Measurements from ENCODE around the gene PLSCR4.
"Not testable (repeated sequence)": the region's sequence is repeated elsewhere in the genome, so short reads cannot be mapped to it uniquely, and the experiment has no call there.

Gene PLSCR4, protein sequence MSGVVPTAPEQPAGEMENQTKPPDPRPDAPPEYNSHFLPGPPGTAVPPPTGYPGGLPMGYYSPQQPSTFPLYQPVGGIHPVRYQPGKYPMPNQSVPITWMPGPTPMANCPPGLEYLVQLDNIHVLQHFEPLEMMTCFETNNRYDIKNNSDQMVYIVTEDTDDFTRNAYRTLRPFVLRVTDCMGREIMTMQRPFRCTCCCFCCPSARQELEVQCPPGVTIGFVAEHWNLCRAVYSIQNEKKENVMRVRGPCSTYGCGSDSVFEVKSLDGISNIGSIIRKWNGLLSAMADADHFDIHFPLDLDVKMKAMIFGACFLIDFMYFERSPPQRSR

DNA sequence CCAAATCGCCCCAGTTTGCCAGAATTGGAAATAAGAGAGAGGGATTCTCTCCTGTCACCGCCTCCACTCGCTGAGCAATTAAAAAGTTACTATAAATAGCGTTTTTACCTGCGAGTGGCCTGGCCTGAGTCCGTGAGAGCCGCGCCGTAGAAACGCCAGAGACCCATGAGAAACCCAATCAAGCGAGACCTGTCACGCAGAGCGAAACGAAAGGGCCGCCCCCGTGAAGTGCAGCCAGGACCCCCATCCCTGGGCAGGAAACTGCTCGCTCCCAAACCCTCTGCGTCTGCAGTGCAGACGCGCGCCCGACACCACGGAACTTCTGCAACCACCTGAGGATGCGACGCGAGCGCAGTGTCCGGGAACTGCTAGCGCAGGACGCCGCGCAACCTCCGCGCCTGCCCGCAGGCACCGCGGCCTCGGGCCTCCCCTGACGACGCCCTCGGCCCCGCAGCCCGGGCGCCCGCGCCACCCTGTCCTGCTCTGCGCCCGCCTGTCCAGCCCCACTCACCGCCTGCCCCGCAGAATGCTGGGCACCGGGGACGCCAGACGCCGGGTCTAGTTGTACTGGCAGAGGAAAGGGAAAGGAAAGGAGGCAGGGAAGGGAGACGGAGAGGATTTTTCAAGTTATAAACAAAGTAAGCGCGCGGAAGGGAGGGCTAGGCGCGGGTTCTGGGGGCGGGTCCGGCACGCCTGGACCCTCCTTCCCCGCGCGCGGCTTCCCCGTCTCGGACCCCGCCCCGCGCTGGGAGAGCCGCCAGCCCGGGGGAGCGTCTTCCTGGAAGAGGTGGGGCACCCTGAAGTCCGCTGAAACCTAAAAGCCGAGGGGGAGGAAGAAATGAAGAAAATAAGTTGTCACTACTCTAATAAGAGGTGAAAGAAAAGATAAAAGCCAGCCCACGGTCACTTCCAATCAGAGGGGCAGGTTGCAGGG lies at the start of gene PLSCR4:
Gene PLSCR4 (minus strand): TSS at position 657 of the 934 bp plus-strand sequence. CDS start 29,034 bp downstream, outside the sequence.
- DNase-seq (ENCODE audit: low read depth): no peak

GRCh38 chr3:146293401-146293800 lies 42.5 kb upstream of the PLSCR4 start:
- DNase-seq (ENCODE audit: low read depth): not testable (repeated sequence)

DNA sequence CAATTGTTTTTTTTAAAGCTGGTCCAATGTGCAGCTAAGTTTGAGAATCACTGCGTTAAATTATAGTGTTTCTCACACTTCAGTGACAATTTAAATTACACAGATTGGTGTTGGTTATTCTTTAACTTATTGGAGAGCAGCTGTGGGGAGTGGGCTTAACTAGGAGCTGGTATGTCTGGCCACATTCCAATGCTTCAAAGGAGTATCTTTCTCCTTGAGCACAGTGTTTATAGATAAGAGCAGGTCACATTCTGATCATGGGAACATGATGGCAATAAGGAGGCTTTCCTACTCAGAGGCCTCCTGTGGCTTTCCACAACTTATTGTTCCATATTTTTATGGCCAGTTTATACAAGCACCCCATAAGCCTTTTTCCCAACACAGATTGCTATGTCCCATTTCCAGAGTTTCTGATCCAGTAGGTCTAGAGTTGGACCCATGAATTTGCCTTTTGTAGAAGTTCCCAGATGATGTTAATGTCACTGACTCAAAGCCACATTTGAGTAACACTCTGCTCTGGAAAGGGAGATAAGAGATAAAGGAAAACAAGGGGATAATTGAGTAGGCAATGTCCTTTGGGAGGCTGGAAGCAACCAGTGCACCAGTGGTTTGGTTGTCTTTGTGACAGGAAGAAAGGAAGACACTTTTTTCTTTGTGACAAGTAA lies 33.0 kb upstream of the PLSCR4 start:
- DNase-seq (ENCODE audit: low read depth): no peak

DNA sequence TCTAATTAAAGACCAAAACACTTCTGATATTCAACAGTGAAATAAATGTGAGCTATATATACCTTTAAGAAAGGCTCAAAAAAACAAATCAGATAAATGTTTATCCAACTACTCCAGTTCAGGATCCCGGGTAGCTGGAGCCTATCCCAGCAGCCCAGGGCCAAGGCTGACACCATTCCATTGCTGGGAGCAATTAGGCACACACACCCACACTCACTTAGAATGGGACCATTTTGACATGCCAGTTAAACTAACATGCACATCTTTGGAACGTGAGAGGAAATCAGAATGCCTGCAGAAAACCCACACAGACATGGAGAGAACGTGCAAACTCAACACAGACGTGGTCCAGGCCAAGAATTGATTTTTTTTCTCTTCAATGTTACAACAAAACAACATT lies 30.0 kb upstream of the PLSCR4 start:
- DNase-seq (ENCODE audit: low read depth): no peak

DNA sequence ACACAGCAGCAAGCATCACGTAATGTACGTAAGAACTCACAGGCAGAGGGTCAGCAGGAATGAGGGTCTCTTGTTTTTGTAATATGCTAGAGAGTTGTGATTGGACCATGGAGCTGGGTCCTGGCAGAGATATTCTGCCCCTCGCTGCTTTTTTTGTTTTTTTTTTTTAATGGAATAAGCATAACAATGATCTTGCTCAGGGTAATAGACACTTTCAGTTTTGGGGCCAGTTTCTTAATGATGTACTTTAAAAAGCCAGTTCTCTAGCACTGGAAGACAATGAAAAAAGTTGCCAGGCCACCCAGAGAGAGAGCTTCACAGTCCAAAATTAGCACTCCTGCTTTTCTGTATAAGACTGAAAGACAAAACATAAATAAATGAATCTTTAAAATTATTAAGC lies 29.0 kb upstream of the PLSCR4 start:
- DNase-seq (ENCODE audit: low read depth): no peak

DNA sequence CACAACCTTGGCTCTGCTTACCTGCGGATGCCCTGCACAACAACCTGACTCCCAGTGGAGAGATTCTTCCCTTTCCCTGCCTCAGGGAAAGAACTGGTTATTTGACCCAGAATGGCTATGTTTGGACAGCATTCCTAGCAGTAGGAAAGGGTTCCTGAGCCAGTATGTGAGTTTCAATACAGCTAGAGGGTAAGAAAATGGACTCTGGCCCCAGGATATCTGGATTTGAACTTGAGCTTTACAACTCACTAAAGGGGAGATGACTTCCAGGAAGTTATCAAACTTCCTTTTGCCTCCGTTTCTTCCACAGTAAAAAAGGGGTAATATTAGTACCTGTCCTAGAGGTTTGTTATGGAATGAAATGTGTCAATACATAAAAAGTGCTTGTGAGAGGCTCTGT lies 28.1 kb upstream of the PLSCR4 start:
- no peak for DNase-seq (ENCODE audit: low read depth)

GRCh38 chr3:146277953-146278631 lies 27.2 kb upstream of the PLSCR4 start:
- DNase-seq (ENCODE audit: low read depth): no peak

GRCh38 chr3:146275476-146275875 lies 24.6 kb upstream of the PLSCR4 start:
- DNase-seq (ENCODE audit: low read depth): no peak

DNA sequence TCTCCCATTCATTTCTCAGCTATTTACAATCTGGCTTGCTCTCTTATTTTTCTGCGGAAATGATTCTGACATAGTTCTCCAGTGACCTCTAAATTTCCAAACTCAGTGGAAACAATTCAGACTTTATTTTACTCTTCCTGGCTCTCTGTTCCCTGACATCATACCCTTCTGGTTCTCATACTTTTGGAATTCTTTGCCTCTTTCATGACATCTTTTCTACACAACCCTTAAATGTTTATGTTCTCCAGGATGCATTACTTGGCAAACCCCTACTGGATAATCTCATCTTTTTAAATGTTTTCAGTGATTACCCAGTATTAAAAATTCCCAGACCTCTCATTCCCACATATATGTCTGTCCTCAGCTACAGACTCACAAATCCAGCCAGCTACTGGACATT lies 23.9 kb upstream of the PLSCR4 start:
- no peak for DNase-seq (ENCODE audit: low read depth)

- no peak for DNase-seq (ENCODE audit: low read depth)
Observed at GRCh38 chr3:146273721-146274407, 23.0 kb upstream of the PLSCR4 start.

DNA sequence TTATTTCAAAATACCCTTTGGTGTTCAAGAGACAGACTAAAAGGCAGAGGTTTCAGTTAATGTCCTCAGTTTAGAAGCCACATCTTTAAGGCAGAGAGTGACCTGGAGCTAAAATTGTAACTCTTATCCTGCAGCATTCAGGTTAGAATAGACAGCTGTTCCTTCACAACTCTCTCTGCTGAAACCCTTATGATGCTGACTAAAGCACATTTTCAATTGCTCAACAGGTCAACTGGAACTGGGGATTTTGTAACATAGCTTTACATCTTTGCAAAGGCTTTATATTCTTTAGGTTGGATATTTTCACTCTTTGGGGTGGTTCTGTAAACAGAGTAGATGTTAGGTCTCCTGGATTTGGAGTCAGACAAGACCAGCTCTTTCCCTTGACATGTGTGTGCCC lies 20.3 kb upstream of the PLSCR4 start:
- DNase-seq (ENCODE audit: low read depth): no peak

- DNase-seq (ENCODE audit: low read depth): no peak
Observed at GRCh38 chr3:146269271-146269670, 18.4 kb upstream of the PLSCR4 start.

DNA sequence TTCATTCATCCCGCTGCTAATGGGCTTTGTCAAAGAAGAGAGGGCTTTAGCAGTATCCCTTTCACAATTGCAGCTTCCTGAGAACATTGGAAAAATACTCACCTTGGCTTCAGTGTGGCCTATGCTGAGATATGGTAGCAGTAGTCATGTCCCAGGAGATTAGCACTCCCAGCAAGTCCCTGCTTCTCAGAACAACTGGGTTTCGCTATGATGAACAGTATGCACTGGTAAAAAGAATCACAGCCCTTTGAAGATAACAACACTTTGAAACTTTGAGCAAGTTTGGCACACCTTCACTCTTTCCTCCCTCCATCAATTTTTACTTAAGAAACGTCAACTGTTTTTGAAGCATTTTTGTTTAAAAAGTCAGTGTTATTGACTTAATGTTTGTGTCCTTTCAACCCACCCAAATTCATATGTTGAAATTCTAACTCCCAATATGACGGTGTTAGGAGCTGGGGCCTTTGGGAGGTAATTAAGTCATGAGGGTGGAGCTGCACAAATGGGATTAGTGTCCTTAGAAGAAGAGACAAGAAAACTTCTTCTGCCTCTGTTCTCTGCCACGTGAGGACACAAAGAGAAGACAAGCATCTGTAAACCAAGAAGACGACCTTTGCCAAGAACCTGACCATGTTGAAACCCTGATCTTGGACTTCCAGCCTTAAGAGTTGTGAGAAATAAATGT lies 17.8 kb upstream of the PLSCR4 start:
- no peak for DNase-seq (ENCODE audit: low read depth)

DNA sequence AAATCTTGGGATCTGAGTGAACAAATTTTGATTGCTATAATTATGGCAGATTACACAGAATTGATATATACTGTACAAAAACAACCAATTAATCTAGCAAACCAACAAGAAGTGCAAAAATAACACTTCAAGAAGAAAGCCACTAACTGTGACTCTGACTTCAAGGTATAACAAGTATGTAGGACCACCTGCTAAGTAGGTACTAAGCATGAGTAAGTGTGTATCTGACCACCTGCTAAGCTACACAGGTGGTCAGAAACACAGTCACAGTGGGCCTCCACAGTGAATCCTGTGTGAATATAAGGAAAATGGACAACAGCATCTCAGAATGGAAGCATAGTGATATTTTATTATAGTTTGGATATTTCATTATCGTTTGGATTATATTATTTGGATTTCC lies 14.8 kb upstream of the PLSCR4 start:
- DNase-seq (ENCODE audit: low read depth): no peak

GRCh38 chr3:146262371-146263110 lies 11.6 kb upstream of the PLSCR4 start:
- DNase-seq (ENCODE audit: low read depth): no peak

DNA sequence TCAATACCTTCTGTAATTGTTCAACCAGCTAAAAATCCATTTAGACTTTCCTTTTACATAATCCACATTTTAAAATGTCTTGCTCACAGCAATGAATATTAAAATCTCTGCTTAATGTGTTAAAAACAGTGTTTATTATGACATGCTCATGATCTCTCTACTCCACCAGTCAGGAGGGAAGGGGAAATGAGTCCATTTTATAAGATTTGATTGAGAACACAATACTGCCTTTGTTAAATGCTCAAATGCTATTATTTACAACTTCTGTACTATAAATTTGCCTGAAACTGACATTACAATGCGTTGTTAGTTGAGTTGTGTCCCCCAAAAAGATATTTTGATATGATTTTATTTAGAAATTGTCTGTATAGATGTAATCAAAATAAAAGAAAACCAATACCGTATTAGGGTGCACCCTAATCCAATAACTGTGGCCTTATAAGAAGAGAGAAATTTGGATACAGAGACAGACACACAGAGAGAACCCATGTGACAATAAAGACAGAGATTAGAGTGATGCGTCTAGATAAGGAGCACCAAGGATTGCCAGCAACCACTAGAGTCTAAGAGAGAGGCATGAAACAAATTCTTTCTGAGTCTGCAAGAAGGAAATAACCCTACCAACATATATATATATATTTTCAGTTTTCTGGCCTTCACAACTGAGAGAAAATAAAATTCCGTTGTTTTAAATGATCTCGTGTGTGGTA lies 9.1 kb upstream of the PLSCR4 start:
- no peak for DNase-seq (ENCODE audit: low read depth)

DNA sequence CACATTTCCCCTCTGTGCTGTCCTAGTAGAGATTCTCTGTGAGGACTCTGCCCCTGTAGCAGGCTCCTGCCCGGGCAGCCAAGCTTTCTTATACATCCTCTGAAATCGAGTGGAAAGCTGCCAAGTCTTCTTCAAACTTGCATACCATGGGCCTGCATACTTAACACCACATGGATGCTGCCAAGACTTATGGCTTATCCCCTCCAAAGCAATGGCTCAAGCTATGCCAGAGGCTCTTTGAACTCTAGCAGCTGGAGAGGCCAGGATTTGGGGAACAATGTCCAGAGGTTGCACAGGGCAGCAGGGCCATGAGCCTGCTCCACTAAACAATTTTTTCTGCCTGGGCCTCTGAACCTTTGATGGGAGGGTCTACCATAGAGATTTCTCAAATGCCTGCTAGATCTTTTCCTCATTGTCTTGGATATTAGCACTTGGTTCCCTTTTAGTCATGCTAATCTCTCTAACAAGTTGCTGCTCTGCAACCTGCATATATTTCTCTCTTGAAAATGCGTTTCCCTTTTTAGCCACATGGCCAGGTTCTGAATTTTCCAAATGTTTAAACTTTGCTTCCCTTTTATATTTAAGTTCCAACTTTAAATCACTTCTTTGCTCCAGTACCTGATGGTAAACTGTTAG lies 6.1 kb upstream of the PLSCR4 start:
- DNase-seq (ENCODE audit: low read depth): no peak

- not testable (repeated sequence) for DNase-seq (ENCODE audit: low read depth)
Observed at GRCh38 chr3:146252445-146252844, 1.5 kb upstream of the PLSCR4 start.

- DNase-seq (ENCODE audit: low read depth): no peak
Observed at GRCh38 chr3:146249921-146250320, 984 bp downstream of the PLSCR4 start.
